Activated naive CD8-positive, alpha-beta T cell treated with anti-CD3 and anti-CD28 coated beads, Interleukin-2, amount 10 ng/mL, durations not matched to agents 7 days and 5 days (primary cell): ENCODE measurements around the gene DNAJC18. TPM values are rescaled to one million over a fixed set of nuclear protein-coding genes. Genes with fewer than 3 reads are reported as not detected.

Experiments used
- ATAC-seq: fragments of 150-1000 bp; cut with Tn5 transposase; one replicate; pipeline ENCODE4 v1.10.0; 2021; ENCODE audit warnings: low read depth, moderate library complexity
- POLR2A ChIA-PET: fragments of 350-600 bp; sonication (Branson Sonifier 250); formaldehyde crosslinking; loops from one replicate; lab custom pipeline; 2021; ENCODE audit warnings: antibody characterized with exemption; lab: Charles Lee
- DNase-seq: peaks from one replicate; pipeline ENCODE4 v3.0.0; 2021
- H3K27ac Mint-ChIP-seq: one replicate; pipeline ENCODE4 v1.8.0; 2022; ENCODE audit warnings: mild to moderate bottlenecking, mixed read lengths
- H3K27me3 Mint-ChIP-seq: one replicate; pipeline ENCODE4 v1.8.0; 2022; ENCODE audit warnings: mild to moderate bottlenecking, moderate library complexity, mixed read lengths
- H3K36me3 Mint-ChIP-seq: one replicate; pipeline ENCODE4 v1.8.0; 2021; ENCODE audit warnings: mild to moderate bottlenecking, mixed read lengths
- H3K4me1 Mint-ChIP-seq: one replicate; pipeline ENCODE4 v1.8.0; 2021; ENCODE audit warnings: mixed read lengths
- H3K4me3 Mint-ChIP-seq: one replicate; pipeline ENCODE4 v1.8.0; 2022; ENCODE audit warnings: mild to moderate bottlenecking, moderate library complexity, mixed read lengths
- H3K9me3 Mint-ChIP-seq: one replicate; pipeline ENCODE4 v1.8.0; 2021; ENCODE audit warnings: mixed read lengths
- total RNA-seq, 2 experiments: library from RNA; stranded (reverse); gene quantifications; one replicate each; pipeline ENCODE4 v1.2.3, GENCODE V29; 2021

Gene DNAJC18
- total RNA-seq, 2 experiments from 2014 or later = 4.2 to 5.7 TPM

DNA sequence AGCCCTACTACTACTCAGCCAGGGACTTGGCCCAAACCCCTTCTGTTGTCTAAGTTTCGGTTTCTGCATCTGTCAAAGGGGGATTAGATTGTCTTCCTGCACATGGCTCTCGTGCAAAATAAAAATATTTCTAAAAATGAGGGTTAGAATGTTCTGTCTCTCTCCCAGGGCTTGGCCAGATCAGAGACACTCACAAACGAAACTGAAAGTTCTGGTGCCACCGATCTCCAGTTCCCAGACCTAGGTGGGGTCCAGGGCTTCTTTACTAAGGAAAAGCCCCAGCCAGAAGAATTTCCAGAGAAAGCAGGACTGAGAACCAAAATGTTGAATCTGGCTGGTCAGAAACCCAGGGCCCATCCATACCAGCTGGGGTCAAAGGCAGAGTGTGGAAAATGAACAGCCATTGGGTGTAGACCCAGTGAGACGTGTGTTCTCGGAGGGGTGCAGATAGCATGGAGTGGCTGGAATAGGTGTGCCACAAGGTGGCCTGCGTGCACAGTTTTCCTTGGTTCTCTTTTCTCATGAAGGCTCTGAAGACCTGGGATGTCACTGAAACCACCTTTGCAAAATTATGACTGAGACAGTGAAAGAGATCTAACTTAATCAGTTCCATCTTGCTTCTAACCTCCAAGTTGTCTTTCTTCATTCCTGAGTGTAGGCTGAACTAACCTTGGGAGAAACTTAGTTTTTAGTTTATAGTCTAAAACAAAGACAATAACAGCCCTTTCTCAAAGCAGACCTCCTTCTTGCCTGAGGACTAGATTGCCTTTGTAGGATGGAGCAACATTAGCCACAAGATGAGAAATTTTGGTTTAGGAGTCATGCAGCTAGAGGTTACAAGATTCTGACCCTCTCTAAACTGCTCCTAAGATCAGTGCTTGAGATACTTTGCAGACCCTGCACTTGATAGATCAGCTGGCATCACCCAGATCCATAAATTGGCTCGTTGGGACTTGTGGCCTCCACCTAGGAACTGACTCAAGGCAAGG lies 54.0 kb downstream of the DNAJC18 start:
- H3K4me3 Mint-ChIP-seq = peak overlapping the region; percentile 80
- peak overlapping the region; percentile 94 for H3K27ac Mint-ChIP-seq
- ATAC-seq (peak; percentile 6), DNase-seq (peak; percentile 26)
- peaks cover 54% of the 10 kb centered on the region for H3K4me1 Mint-ChIP-seq
- H3K36me3 Mint-ChIP-seq = peaks cover 6% of the 10 kb centered on the region
- no peaks in the 10 kb centered on the region for H3K9me3 Mint-ChIP-seq
- no peaks in the 10 kb centered on the region for H3K27me3 Mint-ChIP-seq
- POLR2A ChIA-PET = interaction anchor here (0.9 to 9.1 kb wide), 5 partner anchors 14 to 92 kb away, joined by 3 to 105 read pairs (median 9); partner anchors contain the start of genes MATR3 and PAIP2

DNA sequence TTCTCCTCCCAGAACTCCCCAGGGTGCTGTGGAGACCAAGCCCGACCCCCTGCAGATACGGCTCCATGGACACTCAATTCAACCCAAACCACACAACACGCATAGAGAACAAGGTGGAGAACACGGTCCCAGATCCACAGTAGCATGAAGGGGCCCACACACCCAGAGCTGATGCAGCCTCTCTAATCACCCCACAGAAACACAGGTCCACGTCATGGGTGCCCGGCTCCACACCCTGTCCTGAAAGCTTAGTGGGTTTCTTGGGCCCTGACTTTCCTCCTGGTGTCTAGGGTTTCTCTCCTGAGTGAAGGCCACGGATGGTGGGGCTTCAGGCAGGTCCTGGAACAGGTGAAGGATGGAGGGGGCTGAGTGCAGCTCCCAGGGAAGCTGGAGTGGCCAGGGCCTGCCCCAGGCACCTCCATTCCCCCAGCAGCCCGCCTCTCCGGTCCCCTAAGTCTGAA lies 54.7 kb downstream of the DNAJC18 start:
- Mint-ChIP-seq H3K36me3 (peaks cover 6% of the 10 kb centered on the region), H3K27me3 (no peaks in the 10 kb centered on the region), H3K4me3 (peak overlapping the region; percentile 80), H3K4me1 (peaks cover 47% of the 10 kb centered on the region), H3K9me3 (no peaks in the 10 kb centered on the region), H3K27ac (peak overlapping the region; percentile 94)
- DNase-seq = no peak
- POLR2A ChIA-PET = interaction anchor here (0.5 to 1.1 kb wide), 4 partner anchors 13 to 91 kb away, joined by 3 to 12 read pairs (median 6); partner anchors contain the start of genes MATR3 and PAIP2
- peak; percentile 1 for ATAC-seq

DNA sequence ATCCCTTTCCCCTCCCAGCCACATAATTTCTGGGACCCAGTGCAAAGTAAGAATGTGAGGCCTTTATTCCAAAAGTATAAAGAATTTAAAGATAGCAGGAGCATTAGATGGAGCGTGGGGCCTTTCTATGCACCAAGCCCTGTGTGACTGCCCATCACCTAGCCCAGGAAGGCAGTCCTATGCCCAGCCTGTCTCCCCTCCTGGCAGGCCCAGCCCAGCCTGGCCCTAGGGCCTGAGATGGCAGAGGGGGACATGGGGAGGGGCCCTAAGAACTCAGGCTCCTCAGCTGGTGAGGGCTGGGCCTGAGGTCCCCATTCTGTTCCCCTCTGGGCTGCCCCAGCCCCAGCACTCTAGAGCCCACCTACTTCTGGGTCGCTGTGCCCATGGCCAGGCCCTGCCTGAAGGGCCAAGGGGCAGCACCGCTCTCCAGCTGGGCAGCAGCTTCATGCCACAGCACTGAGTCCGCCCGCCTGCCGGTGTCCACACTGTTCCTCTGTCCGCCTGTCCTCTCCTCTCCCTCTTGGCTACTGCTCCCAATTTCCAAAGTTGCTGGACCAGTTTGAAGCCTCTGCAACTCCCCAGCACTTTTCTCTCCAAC lies 55.2 kb downstream of the DNAJC18 start:
- Mint-ChIP-seq H3K27me3 (no peaks in the 10 kb centered on the region), H3K27ac (peak overlapping the region; percentile 94), H3K4me3 (peak overlapping the region; percentile 80), H3K9me3 (no peaks in the 10 kb centered on the region), H3K4me1 (peaks cover 47% of the 10 kb centered on the region), H3K36me3 (peaks cover 4% of the 10 kb centered on the region)
- ATAC-seq = no peak
- DNase-seq = no peak
- POLR2A ChIA-PET = interaction anchor here (0.5 to 1.1 kb wide), 4 partner anchors 13 to 91 kb away, joined by 3 to 12 read pairs (median 6); partner anchors contain the start of genes MATR3 and PAIP2

DNA sequence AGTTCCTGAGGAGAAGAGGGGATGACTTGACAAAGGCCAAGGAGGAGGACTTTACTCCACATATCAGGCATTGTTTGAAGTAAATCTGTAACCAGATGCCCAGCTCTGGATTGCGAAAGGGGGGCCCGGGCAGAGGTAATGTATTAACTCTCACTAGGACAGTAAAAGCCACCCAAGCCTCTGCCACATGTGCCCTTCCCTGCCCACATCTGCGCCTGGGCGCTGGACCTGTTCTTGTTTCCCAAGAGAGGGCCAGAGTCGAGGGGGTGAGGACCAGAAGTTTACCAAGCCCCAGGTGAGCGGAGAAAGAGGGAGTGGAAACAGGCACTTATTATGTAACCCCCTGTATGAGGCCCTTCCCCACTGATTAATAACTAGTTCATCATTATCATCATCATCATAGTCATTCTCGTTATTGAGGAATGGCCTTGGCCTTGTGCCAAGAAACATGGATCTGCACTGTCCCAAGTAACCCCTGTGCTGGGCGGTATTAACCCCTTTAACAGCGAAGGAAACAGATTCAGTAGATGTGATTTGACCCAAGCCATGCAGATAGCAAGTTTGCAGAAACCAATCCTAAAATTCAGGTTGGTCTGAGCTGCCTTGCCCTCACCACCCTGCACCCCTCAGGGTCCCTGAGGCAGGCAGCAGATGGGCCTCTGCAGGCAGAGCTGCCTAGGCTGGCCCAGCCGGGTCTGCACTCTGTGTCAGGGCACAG lies 55.9 kb downstream of the DNAJC18 start, which contains the start of gene SLC23A1:
TSS of gene SLC23A1 (minus strand) at position 23 of the 718 bp plus-strand sequence. CDS start 44 bp downstream, outside the sequence.
- peaks cover 46% of the 10 kb centered on the region for H3K4me1 Mint-ChIP-seq
- H3K27ac Mint-ChIP-seq = peak within 1 kb of the TSS; percentile 94
- POLR2A ChIA-PET = interaction anchor here (1.1 kb wide), 1 partner anchor 42 kb away, joined by 9 read pairs; the partner anchor contains the start of gene PAIP2
- H3K36me3 Mint-ChIP-seq = peaks cover 4% of the 10 kb centered on the region
- no peaks in the 10 kb centered on the region for H3K9me3 Mint-ChIP-seq
- DNase-seq = no peak
- no peaks in the 10 kb centered on the region for H3K27me3 Mint-ChIP-seq
- no peak within 1 kb of the TSS for H3K4me3 Mint-ChIP-seq
- ATAC-seq = no peak

DNA sequence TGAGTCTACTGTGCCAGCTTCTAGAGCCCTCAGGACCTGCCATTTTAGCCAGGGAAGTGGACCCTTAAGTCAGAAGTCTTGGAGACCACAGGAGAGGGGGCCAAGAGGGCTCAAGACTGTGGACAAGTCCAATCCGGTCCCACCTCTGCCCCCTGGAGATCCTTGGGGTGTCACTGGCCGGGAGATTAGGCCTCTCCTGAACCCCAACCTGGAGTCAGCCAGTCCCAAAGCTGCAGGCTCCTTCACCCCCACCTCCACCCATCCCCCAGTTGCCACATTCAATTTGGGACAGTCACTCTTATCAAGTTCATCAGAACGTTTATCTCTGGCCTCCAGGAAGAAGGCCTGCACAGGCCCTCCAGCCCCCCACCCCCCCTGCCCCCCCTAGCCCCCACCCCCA lies 56.5 kb downstream of the DNAJC18 start:
- Mint-ChIP-seq H3K4me1 (peaks cover 41% of the 10 kb centered on the region), H3K9me3 (no peaks in the 10 kb centered on the region), H3K27ac (no peak overlapping the region), H3K27me3 (no peaks in the 10 kb centered on the region), H3K4me3 (no peak overlapping the region), H3K36me3 (peaks cover 4% of the 10 kb centered on the region)
- DNase-seq (no peak), ATAC-seq (no peak)
- POLR2A ChIA-PET = no interaction called here

DNA sequence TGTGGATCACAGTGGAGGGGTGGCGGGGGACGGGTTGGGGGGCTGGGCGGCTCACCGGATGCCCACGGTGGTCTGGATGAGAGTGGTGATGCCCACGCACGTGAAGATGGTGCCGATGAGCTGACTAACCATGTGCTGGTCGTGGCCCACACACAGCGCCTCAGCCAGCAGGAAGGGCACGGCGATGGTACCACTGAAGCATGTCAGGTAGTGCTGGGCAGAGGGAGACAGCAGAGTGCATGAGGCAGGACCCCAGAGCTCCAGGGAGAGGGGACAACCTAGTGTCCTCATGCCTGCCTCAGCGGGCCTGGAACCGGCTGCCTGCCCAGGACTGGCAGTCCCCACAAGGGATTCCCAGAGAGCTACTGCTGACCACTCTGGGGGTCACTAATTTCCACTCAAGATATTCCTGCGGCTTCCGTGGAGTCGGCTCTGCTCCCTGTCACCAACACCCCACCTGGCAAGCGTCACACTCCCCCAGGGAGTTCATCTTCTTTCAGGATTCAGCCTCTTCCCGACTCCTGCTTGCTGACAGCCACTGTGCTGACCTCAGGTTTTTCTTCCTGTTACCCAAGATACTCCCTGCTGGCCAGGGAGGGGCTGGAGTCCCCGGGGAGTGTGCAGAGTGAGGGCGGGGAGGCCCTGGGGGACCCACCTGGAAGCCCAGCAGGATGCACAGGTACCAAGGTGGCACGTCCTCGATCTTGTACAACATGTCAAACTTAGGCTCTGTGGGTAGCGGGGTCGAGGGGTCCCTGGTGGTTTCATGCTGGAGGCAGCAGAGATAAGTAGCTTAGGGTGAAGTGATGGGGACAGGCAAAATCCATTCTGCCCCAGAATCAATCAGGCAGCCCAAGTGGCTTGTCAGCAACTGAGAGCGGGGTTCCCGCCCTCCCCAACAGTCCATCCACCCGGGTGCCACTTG lies 57.2 kb downstream of the DNAJC18 start:
- no peak for DNase-seq
- peaks cover 7% of the 10 kb centered on the region for H3K36me3 Mint-ChIP-seq
- no peaks in the 10 kb centered on the region for H3K9me3 Mint-ChIP-seq
- peaks cover 40% of the 10 kb centered on the region for H3K4me1 Mint-ChIP-seq
- ATAC-seq = no peak
- H3K27ac Mint-ChIP-seq = no peak overlapping the region
- POLR2A ChIA-PET = interaction anchor here (0.7 kb wide), 1 partner anchor 14 kb away, joined by 3 read pairs; no protein-coding TSS in a partner anchor
- no peaks in the 10 kb centered on the region for H3K27me3 Mint-ChIP-seq
- H3K4me3 Mint-ChIP-seq = no peak overlapping the region

DNA sequence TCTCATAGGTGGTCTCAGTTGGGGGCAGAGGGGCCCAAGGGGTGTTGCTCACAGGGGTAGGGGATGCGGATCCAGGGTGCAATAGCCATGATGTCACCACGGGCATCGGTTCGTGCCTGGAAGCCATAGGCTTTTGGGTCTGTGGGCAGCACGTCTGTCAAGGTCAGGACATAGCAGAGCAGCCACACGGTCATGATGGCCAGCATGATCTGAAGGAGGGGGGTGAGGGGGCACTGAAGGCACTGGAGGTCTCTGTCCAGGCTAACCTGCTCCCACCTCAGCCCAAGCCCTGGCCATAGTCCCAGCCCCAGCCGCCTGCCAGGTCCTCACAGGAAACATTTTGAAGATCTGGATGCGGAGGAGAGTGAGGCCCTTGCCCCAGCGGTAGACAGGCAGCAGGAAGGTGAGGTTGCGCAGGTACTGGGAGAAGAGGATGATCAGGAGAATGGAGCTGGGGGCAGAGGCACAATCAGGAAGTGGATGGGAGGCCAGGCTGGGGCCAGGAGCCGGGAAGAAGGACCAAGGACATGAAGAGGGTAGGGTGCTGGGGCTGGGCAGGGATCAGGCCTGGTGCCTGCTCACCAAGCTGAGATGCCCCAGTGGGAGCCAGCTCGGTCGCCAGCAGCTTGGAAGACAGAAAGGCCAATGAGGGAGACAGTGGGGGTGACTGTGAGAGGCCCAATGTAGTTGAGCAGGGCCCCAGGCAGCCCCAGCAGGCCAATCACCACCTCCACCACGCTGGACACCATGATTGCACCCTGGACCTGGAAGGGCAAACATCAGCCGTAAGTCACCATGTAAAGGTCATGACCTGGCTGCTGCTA lies 59.5 kb downstream of the DNAJC18 start:
- Mint-ChIP-seq H3K36me3 (peaks cover 8% of the 10 kb centered on the region), H3K9me3 (no peaks in the 10 kb centered on the region), H3K4me1 (peaks cover 24% of the 10 kb centered on the region), H3K27me3 (no peaks in the 10 kb centered on the region), H3K4me3 (no peak overlapping the region), H3K27ac (peak overlapping the region; percentile 2)
- POLR2A ChIA-PET = interaction anchor here (1.0 kb wide), 1 partner anchor 12 kb away, joined by 3 read pairs; no protein-coding TSS in a partner anchor
- no peak for ATAC-seq
- no peak for DNase-seq

DNA sequence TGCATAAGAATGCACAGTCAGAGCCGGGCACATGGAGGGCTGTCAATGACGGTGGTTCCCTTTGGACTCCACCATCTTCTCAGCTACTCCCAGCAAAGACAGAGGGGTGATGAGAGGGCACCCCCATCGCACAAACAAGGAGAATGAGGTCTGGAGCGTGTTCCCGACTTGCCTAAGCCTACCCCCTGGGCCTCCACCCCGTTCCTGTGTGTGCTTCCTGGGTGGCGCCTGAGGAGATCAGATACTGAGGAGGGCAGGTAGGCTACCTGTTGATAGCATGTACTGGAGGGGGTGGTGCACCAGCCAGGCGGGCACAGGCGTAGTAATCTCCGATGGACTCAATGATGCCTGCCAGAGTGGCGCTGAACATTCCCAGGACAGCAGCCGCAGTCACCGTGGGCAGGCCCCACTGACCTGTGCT lies 60.4 kb downstream of the DNAJC18 start:
- POLR2A ChIA-PET = interaction anchor here (0.7 to 0.8 kb wide), 2 partner anchors 9 to 85 kb away, joined by 3 read pairs; partner anchors contain the start of gene MATR3
- Mint-ChIP-seq H3K4me1 (peaks cover 17% of the 10 kb centered on the region), H3K9me3 (no peaks in the 10 kb centered on the region), H3K27ac (no peak overlapping the region), H3K27me3 (no peaks in the 10 kb centered on the region), H3K4me3 (no peak overlapping the region), H3K36me3 (peaks cover 10% of the 10 kb centered on the region)
- ATAC-seq (no peak), DNase-seq (peak; percentile 22)

DNA sequence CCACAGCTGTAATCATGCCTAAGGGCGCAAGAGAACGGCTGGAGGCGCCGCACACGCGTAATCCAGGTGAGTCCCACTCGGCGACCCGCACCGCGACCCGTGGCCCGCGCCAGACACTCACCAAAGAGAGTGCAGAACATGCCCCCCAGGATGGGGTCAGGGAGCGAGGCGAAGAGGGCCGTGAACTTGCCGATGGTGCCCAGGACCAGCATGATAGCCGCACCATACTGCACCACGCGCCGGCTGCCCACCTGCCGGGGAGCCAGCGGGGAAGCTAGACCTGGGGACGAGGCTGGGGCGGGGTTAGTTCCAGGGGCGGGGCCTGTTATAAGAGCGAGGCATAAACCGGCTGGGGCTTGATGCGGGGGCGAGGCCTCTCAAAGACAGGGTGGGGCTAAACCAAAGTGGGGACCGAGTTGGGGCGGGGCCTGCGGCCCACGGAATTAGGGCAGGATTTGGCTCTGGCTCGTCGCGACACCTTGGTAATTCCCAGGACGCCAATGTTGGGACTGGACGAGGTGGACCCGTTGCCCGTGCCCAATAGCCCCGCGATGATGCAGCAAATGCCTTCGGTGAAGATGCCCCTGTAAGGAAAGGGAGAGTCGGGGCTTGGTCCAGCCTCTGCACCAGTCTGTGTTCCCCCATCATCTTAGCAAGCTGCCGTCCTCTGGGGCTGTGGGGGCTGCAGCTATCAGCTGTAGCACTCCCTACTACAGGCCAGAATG lies 61.1 kb downstream of the DNAJC18 start:
- POLR2A ChIA-PET = interaction anchor here (0.8 kb wide), 1 partner anchor 10 kb away, joined by 3 read pairs; no protein-coding TSS in a partner anchor
- no peaks in the 10 kb centered on the region for H3K27me3 Mint-ChIP-seq
- peaks cover 15% of the 10 kb centered on the region for H3K36me3 Mint-ChIP-seq
- peaks cover 16% of the 10 kb centered on the region for H3K4me1 Mint-ChIP-seq
- no peak for ATAC-seq
- H3K9me3 Mint-ChIP-seq = no peaks in the 10 kb centered on the region
- DNase-seq = no peak
- H3K4me3 Mint-ChIP-seq = no peak overlapping the region
- H3K27ac Mint-ChIP-seq = no peak overlapping the region

DNA sequence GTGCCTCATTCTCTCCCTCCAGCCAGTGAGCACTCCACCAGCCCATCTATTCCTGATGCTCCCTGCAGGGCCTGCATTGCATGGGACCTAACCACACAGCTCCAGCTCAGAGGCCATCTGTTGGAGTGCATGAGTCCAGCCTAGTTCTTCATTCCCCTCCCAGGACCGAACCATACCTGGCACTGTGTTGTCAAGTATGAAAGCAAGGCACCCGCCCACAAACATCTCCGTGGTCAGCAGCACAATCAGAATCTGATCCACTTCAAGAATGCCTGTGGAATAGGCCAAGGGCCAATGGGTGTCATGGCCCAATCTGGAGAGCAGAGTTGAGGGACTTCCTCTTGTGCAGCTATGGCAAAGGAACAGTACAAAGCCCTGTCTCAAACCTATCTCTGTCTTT lies 62.1 kb downstream of the DNAJC18 start:
- no peak for ATAC-seq
- H3K27me3 Mint-ChIP-seq = no peaks in the 10 kb centered on the region
- POLR2A ChIA-PET = interaction anchor here (0.9 to 1.2 kb wide), 2 partner anchors 12 to 14 kb away, joined by 3 to 4 read pairs; partner anchors contain the start of gene MZB1

More for the DNA sequence above, 62.1 kb downstream of the DNAJC18 start:
- Mint-ChIP-seq H3K27ac (no peak overlapping the region), H3K36me3 (peaks cover 20% of the 10 kb centered on the region), H3K9me3 (no peaks in the 10 kb centered on the region), H3K4me1 (peaks cover 15% of the 10 kb centered on the region), H3K4me3 (no peak overlapping the region)
- DNase-seq = no peak
